Astrocyte (in vitro differentiated cells and primary cell): ENCODE results near the gene TMEM191C.
"Not testable (repeated sequence)": the region's sequence is repeated elsewhere in the genome, so short reads cannot be mapped to it uniquely, and the experiment has no call there.

Experiments
- CTCF ChIP-seq: IDR thresholded peaks from 2 replicates; pipeline ENCODE4 v1.5.1; 2011; ENCODE audit warnings: low read depth, mild to moderate bottlenecking, inconsistent platforms, low read length, moderate library complexity; ENCODE audit not compliant: insufficient read depth
- EZH2 ChIP-seq: IDR thresholded peaks from 2 replicates; pipeline ENCODE4 v1.6.1; 2012; ENCODE audit warnings: mild to moderate bottlenecking, low read length, inconsistent platforms; ENCODE audit not compliant: insufficient read depth

DNA sequence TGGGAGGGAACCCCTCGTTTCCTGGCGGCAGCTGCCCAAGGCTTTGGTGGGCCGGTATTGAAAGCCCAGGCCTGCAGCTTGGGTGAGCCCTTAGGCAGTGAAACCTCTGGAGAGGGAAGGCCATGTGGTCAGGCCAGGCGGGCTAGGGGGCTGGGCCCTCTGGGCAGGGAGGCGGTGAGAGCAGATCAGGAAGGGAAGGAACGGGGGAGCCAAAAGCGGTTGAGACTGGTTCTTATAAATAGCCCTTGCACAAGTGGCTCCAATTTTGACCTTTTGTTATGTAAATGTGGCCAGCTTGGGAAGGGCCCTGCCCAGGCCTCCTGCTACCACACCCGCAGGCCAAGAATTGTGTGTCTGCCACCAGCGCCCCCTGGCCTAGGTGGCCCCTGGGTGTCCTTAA, 25.1 kb upstream of the TMEM191C start:
- not testable (repeated sequence) for TF ChIP-seq CTCF, EZH2
